ENCODE measurements around the gene PACS2.

Gene PACS2

DNA sequence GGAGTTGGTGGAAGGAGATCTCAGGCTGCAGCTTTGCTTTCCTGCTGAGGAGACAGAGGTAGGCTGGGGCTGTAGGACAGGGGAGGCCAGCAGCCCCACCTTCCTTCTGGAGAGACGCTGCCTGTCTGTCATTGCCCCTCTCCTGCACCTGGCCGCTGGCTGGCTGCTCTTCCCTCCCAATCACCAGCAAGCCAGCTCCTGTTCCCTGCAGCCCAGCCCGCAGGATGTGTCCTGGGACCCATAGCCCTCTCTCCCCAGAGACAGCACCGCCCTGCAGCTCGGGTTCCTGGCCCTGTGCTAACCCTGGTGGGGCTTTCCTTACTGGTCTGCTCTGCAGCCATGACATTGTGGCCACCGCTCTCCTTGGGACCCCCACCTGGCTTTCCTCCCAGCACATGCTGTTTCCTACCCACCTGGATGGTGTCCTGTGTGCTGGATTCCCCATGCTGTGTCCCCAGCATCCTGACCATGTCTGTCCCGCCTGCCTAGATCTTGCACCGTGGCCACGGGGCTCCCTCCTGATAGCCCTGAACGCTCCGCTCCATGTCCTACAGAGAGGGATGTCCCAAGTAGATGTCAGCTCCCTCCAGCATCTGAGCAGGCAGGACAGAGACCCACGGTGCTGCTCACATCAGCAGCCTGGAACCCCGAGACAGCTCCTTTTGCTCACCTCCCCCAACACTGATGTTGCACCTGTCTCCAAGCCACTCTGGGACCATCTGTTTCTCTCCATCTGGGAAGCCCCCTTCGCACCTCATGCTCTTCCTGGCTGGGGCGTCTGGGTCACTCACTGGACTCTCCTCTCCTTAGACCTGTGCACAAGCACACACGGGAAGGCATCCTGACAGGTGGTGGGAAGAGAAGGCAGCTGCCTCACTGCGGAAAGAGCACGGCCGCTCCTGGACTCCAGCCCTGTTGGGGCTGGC lies 104.0 kb downstream of the PACS2 start:
- Histone ChIP-seq H3K27ac (ENCODE audit: insufficient read depth in 1 of 2, low read depth in 1 of 2, low read length in 2 of 2, poor library complexity in 1 of 2, severe bottlenecking in 2 of 2) (peak overlapping the region; percentile 66 to 83), H3K4me3 (ENCODE audit: control insufficient read depth in 1 of 7, extremely low read depth in 1 of 7, insufficient read depth in 4 of 7, low read depth in 2 of 7, low read length in 6 of 7) (peak overlapping the region in 6 of 7 experiments; percentile 69 to 89 (median 74)), H3K36me3 (ENCODE audit: control insufficient read depth in 4 of 4, insufficient read depth in 4 of 4, low read length in 3 of 4) (peaks cover 0 to 12% (median 0%) of the 10 kb centered on the region in 4 experiments), H3K27me3 (replicated peaks in 2 of 5; ENCODE audit: control insufficient read depth in 4 of 5, insufficient read depth in 5 of 5, low read length in 4 of 5) (peaks cover 0 to under 1% (median 0%) of the 10 kb centered on the region in 5 experiments), H3K4me1 (ENCODE audit: control extremely low read depth in 1 of 4, control insufficient read depth in 4 of 4, insufficient read depth in 4 of 4, low read length in 3 of 4) (peaks cover 0 to 55% (median 47%) of the 10 kb centered on the region in 4 experiments), H3K9me3 (ENCODE audit: control extremely low read depth in 1 of 5, control insufficient read depth in 4 of 5, insufficient read depth in 2 of 5, low read depth in 1 of 5, low read length in 4 of 5) (no peaks in the 10 kb centered on the region)
- 93% methylated on average over 14 of the region's 19 CpGs for WGBS (ENCODE audit: insufficient coverage)
- CTCF ChIA-PET, result interaction anchor here (0.8 to 1.3 kb wide), 3 partner anchors 10 to 64 kb away, joined by 3 to 5 read pairs (median 3); no protein-coding TSS in a partner anchor
- POLR2A ChIA-PET, result no interaction called here
- DNase-seq, result no peak

DNA sequence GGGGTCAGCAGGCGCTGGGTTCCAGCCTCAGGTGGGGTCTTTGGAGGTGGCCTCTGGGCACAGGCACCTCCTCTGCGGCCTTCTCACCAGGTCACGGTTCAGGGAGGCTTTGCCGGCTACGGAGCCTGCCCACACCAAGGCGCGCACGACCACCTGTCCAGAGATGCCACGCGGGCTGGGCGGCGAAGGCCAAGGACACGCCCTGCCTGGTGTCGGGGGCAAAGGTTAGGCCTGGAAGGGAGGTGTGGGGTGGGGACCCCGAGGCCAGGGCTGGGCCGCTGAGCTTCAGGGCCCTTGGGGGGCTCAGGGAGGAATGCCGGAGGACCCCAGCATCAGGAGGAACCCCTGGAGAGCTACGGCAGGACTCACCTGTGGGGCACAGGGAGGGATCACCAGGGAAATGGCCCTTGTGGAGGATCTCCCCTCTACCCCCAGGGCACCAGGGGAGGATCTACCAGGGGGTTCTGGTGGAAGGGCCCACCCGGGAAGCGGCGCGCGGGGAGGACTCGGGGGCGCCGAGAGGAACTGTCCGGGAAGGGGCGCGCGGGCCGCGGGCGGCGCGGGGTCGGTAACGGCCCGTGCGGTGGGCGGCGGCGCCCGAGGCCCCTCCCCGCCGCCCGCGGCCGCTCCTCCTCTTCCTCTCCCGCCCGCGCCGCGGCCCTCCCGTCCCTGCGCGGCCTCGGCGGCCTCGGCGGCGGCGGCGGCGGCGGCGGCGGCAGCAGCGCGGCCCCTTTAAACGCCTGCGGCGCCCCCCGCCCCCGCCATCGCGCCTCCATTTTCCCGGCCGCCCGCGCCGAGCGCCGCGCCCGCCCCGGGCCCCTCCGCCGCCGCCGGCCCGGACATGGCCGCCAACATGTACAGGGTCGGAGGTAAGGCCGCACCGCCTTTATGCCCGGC lies 104.9 kb downstream of the PACS2 start, which contains the start of gene MTA1:
Gene MTA1 (plus strand): TSS at position 633 of the 897 bp plus-strand sequence. CDS start 209 bp downstream, at position 842.
- Histone ChIP-seq H3K4me3 (ENCODE audit: control insufficient read depth in 1 of 7, extremely low read depth in 1 of 7, insufficient read depth in 4 of 7, low read depth in 2 of 7, low read length in 6 of 7) (peak within 1 kb of the TSS; percentile 51 to 89 (median 83)), H3K27ac (ENCODE audit: insufficient read depth in 1 of 2, low read depth in 1 of 2, low read length in 2 of 2, poor library complexity in 1 of 2, severe bottlenecking in 2 of 2) (peak within 1 kb of the TSS; percentile 66 to 83), H3K9me3 (ENCODE audit: control extremely low read depth in 1 of 5, control insufficient read depth in 4 of 5, insufficient read depth in 2 of 5, low read depth in 1 of 5, low read length in 4 of 5) (no peaks in the 10 kb centered on the region), H3K36me3 (ENCODE audit: control insufficient read depth in 4 of 4, insufficient read depth in 4 of 4, low read length in 3 of 4) (peaks cover 0 to 17% (median 0%) of the 10 kb centered on the region in 4 experiments), H3K27me3 (replicated peaks in 2 of 5; ENCODE audit: control insufficient read depth in 4 of 5, insufficient read depth in 5 of 5, low read length in 4 of 5) (no peaks in the 10 kb centered on the region), H3K4me1 (ENCODE audit: control extremely low read depth in 1 of 4, control insufficient read depth in 4 of 4, insufficient read depth in 4 of 4, low read length in 3 of 4) (peaks cover 0 to 51% (median 44%) of the 10 kb centered on the region in 4 experiments)
- CTCF ChIA-PET, result interaction anchor here (0.8 to 1.3 kb wide), 3 partner anchors 11 to 63 kb away, joined by 3 to 5 read pairs (median 3); no protein-coding TSS in a partner anchor
- 16% methylated on average over 26 of the region's 96 CpGs for WGBS (ENCODE audit: insufficient coverage)
- POLR2A ChIA-PET, result no interaction called here
- peak in 2 of 3 donors; percentile 45 to 57 for DNase-seq

DNA sequence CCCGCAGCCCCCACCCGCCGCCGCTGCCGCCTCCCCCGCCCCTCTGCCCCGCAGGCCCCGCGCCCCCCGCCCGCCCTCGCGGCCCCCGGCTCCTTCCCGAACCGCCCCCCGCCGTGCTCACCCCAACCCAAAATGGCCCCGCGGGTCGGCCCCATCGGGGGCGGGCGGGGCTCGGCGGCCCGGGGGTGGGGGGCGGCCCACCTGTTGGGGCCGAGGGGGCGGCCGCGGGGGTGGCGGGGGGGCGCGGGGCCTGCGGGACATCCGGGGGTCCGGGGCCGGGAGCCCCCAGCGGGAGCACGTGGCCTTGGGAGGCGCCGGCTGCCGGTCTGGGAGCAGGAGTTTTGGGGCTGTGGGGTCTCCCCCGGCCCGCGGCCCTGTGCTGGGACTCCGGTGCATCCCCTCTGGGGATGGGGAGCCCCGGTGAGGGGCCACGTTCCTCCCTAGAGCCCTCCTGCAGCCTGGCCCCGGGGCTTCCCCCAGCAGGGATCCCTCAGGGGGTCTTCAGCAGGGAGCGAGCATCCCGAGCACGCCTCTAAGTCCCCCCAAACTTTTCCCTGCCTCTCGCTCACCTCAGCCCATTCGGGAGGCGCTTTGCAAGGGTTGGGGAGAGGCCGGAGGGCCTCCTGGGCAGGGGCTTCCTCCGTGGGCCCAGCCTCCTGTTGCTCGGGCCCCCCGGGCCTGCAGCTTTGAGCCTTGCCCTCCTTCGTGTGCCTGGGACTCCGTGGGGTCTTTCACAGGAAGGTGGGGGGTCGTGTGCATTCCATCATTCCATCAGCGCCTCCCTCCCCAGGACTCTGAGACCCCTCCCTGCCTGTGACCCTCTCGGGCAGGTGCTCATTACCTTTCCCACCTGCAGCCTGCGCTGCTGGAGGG lies 105.8 kb downstream of the PACS2 start:
- Histone ChIP-seq H3K4me3 (ENCODE audit: control insufficient read depth in 1 of 7, extremely low read depth in 1 of 7, insufficient read depth in 4 of 7, low read depth in 2 of 7, low read length in 6 of 7) (peak overlapping the region; percentile 51 to 89 (median 83)), H3K27me3 (replicated peaks in 2 of 5; ENCODE audit: control insufficient read depth in 4 of 5, insufficient read depth in 5 of 5, low read length in 4 of 5) (no peaks in the 10 kb centered on the region), H3K4me1 (ENCODE audit: control extremely low read depth in 1 of 4, control insufficient read depth in 4 of 4, insufficient read depth in 4 of 4, low read length in 3 of 4) (peaks cover 0 to 45% (median 40%) of the 10 kb centered on the region in 4 experiments), H3K27ac (ENCODE audit: insufficient read depth in 1 of 2, low read depth in 1 of 2, low read length in 2 of 2, poor library complexity in 1 of 2, severe bottlenecking in 2 of 2) (peak overlapping the region; percentile 40 to 75), H3K36me3 (ENCODE audit: control insufficient read depth in 4 of 4, insufficient read depth in 4 of 4, low read length in 3 of 4) (peaks cover 0 to 24% (median 2%) of the 10 kb centered on the region in 4 experiments), H3K9me3 (ENCODE audit: control extremely low read depth in 1 of 5, control insufficient read depth in 4 of 5, insufficient read depth in 2 of 5, low read depth in 1 of 5, low read length in 4 of 5) (no peaks in the 10 kb centered on the region)
- no peak for DNase-seq
- CTCF ChIA-PET, result interaction anchor here (1.1 to 2.0 kb wide), 5 partner anchors 9 to 61 kb away, joined by 3 to 9 read pairs (median 5); no protein-coding TSS in a partner anchor
- POLR2A ChIA-PET, result no interaction called here
- 8% methylated on average over 17 of the region's 67 CpGs for WGBS (ENCODE audit: insufficient coverage)

DNA sequence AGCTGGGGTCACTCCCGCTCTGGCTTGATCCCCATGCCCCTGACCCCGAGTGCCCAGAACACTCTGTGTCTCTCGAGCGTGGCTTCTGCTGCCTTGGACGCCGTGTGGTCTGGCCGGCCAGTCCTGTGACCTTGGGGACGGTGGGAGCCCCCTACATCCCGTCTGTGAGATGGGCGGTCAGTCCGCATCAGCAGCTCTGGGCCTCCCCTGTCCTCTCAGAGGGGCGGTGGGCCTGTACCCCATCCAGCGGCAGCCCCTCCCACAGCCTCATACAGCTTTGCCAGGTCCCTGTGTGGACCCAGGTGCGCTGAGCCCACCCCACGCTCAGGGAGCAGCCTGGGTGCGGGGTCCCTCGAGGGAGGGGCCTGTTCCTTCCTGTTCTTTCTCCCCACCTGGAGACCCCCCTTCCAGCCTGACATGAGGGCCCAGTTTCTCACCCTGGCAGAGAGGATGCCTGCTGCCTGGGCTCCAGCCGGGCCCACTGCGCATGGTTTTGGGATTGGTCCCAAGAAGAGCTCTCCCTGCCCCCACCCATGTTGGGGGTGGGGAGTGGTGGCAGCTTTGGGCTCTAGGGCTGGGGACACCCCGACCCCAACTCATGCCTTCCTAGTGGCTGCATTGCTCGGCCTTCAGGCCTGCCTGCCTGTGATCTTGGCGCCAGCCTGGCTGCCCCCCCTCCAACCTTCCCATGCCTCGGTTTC lies 106.6 kb downstream of the PACS2 start:
- peaks cover 0 to 32% (median 4%) of the 10 kb centered on the region in 4 experiments for H3K36me3 ChIP-seq (ENCODE audit: control insufficient read depth in 4 of 4, insufficient read depth in 4 of 4, low read length in 3 of 4)
- H3K4me3 ChIP-seq (ENCODE audit: control insufficient read depth in 1 of 7, extremely low read depth in 1 of 7, insufficient read depth in 4 of 7, low read depth in 2 of 7, low read length in 6 of 7), result peak overlapping the region; percentile 51 to 89 (median 83)
- 61% methylated on average over 20 of the region's 23 CpGs for WGBS (ENCODE audit: insufficient coverage)
- H3K4me1 ChIP-seq (ENCODE audit: control extremely low read depth in 1 of 4, control insufficient read depth in 4 of 4, insufficient read depth in 4 of 4, low read length in 3 of 4), result peaks cover 0 to 40% (median 38%) of the 10 kb centered on the region in 4 experiments
- CTCF ChIA-PET, result interaction anchor here (1.1 to 2.0 kb wide), 5 partner anchors 10 to 60 kb away, joined by 3 to 9 read pairs (median 5); no protein-coding TSS in a partner anchor
- H3K27ac ChIP-seq (ENCODE audit: insufficient read depth in 1 of 2, low read depth in 1 of 2, low read length in 2 of 2, poor library complexity in 1 of 2, severe bottlenecking in 2 of 2), result peak overlapping the region in 1 of 2 experiments; percentile 75
- H3K27me3 ChIP-seq (replicated peaks in 2 of 5; ENCODE audit: control insufficient read depth in 4 of 5, insufficient read depth in 5 of 5, low read length in 4 of 5), result no peaks in the 10 kb centered on the region
- POLR2A ChIA-PET, result no interaction called here
- no peaks in the 10 kb centered on the region for H3K9me3 ChIP-seq (ENCODE audit: control extremely low read depth in 1 of 5, control insufficient read depth in 4 of 5, insufficient read depth in 2 of 5, low read depth in 1 of 5, low read length in 4 of 5)
- DNase-seq, result no peak

DNA sequence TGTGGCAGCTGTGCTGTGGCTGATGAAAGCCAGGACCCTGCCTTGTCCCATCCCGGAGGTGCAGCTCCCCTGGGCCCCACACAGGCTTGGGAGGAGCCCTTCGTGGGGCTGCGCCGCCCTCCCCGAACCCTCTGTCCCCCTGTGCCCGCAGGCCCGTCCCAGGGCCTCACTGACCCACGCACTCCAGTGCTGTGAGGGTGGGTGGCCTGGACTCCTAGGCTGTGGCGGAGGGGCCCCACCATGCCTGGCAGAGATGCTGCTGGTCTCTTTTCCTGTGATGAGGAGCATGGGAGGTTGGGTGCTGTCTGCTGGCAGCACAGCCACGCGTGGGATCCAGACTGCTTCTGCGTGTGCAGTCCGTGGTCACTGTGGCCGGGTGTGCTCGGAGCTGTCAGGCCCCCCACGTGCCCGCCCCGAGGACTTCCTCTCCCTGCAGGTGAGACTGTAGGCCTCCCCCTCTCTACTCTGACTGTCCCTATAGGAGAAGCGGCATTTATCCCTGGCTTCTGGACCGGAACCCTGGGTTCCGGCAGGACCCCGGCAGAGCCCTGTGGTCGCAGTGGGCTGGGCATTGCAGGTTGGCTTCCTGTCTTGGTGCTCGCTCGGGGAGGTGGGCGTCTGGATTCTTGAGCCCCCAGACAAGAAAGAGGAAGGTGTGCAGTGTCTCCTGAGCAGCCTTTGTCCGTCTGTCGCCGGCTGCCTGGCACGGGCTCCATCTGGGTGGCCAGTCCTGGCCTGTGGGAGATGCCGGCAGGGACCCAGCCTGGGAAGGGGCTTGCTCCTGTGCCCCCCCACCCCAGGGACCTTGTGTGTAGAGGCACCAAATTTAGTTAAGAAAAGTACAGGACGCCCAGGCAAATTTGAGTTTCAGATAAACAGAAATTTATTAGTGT lies 107.4 kb downstream of the PACS2 start:
- Histone ChIP-seq H3K4me1 (ENCODE audit: control extremely low read depth in 1 of 4, control insufficient read depth in 4 of 4, insufficient read depth in 4 of 4, low read length in 3 of 4) (peaks cover 0 to 40% (median 38%) of the 10 kb centered on the region in 4 experiments), H3K27ac (ENCODE audit: insufficient read depth in 1 of 2, low read depth in 1 of 2, low read length in 2 of 2, poor library complexity in 1 of 2, severe bottlenecking in 2 of 2) (peak overlapping the region in 1 of 2 experiments; percentile 75), H3K9me3 (ENCODE audit: control extremely low read depth in 1 of 5, control insufficient read depth in 4 of 5, insufficient read depth in 2 of 5, low read depth in 1 of 5, low read length in 4 of 5) (peaks cover 0 to 2% (median 0%) of the 10 kb centered on the region in 5 experiments), H3K27me3 (replicated peaks in 2 of 5; ENCODE audit: control insufficient read depth in 4 of 5, insufficient read depth in 5 of 5, low read length in 4 of 5) (no peaks in the 10 kb centered on the region), H3K4me3 (ENCODE audit: control insufficient read depth in 1 of 7, extremely low read depth in 1 of 7, insufficient read depth in 4 of 7, low read depth in 2 of 7, low read length in 6 of 7) (peak overlapping the region in 6 of 7 experiments; percentile 26 to 89 (median 80)), H3K36me3 (ENCODE audit: control insufficient read depth in 4 of 4, insufficient read depth in 4 of 4, low read length in 3 of 4) (peaks cover 0 to 40% (median 9%) of the 10 kb centered on the region in 4 experiments)
- peak in 2 of 3 donors; percentile 51 to 67 for DNase-seq
- WGBS (ENCODE audit: insufficient coverage), result 15% methylated on average over 20 of the region's 32 CpGs
- CTCF ChIA-PET, result interaction anchor here (0.6 to 2.0 kb wide), 7 partner anchors 8 to 59 kb away, joined by 3 to 9 read pairs (median 4); no protein-coding TSS in a partner anchor
- POLR2A ChIA-PET, result no interaction called here

All from common myeloid progenitor, CD34-positive (primary cell).